SU-DHL-6 (cell line): ENCODE data around the gene SLC44A3.

Source experiments
- CTCF ChIP-seq: fragments of 200-600 bp; sonication (generic); IDR thresholded peaks from one replicate; pipeline ENCODE4 v1.5.1; 2017; ENCODE audit warnings: antibody characterized with exemption, mild to moderate bottlenecking, low read length, moderate library complexity; ENCODE audit not compliant: insufficient read depth, poor library complexity, severe bottlenecking
- EZH2phosphoT487 ChIP-seq: fragments of 200-600 bp; sonication (generic), shearing (Covaris generic); conservative IDR thresholded peaks from 2 replicates; pipeline ENCODE4 v1.6.1; 2018; ENCODE audit warnings: mild to moderate bottlenecking, antibody characterized with exemption, low read length, moderate library complexity, mixed read lengths

DNA sequence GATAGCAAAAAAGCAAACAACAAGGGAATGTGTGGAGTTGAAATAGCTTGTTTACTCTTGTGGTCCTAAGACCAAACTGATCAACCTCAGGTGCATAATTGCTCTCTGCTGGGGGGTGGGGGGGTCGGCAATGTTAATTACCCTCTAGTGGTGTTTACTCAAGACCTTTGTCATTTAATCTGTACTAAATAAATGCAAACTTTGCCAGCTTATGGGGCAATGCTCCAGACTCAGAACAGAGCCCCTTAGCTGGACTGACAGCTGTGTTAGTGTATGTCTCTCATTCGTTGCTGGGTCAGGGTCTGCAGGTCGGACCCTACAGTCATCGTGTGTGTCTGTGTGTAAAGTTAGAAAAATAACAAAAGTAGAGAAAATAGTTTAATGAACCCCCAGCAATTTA lies 7.2 kb upstream of the SLC44A3 start:
- no peak for TF ChIP-seq CTCF
- TF ChIP-seq EZH2phosphoT487, result no peak
